A172 (cell line): ENCODE results near the gene EYA2. TPM values are rescaled to one million over a fixed set of nuclear protein-coding genes. Genes with fewer than 3 reads are reported as not detected.
A peak's percentile ranks its signal among the peaks of the same experiment; 100 is the strongest.

Experiments
- DNase-seq: peaks from one replicate; pipeline ENCODE4 v3.0.0-alpha.2; 2015; ENCODE audit warnings: low spot score
- total RNA-seq: library from RNA; depleted of rRNA; stranded (reverse); fragments of >200 nt; shearing (Covaris generic); gene quantifications from 2 replicates; pipeline ENCODE4 v1.2.3, GENCODE V29; 2014

Gene EYA2
- total RNA-seq, 1 experiment from 2014 or later = 0.47 TPM

GRCh38 chr20:47141941-47142773, 247.5 kb downstream of the EYA2 start:
- DNase-seq = no peak

- no peak for DNase-seq
Observed at GRCh38 chr20:47142774-47143170, 248.1 kb downstream of the EYA2 start.

- DNase-seq = no peak
Observed at GRCh38 chr20:47143657-47144056, 249.0 kb downstream of the EYA2 start.

- no peak for DNase-seq
Observed at GRCh38 chr20:47144463-47144862, 249.8 kb downstream of the EYA2 start.

- peak; percentile 94 for DNase-seq
Observed at GRCh38 chr20:47146686-47147085, 252.0 kb downstream of the EYA2 start.

- no peak for DNase-seq
Observed at GRCh38 chr20:47148059-47148458, 253.4 kb downstream of the EYA2 start.

- no peak for DNase-seq
Observed at GRCh38 chr20:47149939-47150338, 255.3 kb downstream of the EYA2 start.

GRCh38 chr20:47150403-47151152, 255.9 kb downstream of the EYA2 start:
- DNase-seq = peak; percentile 89

GRCh38 chr20:47152068-47152467, 257.4 kb downstream of the EYA2 start:
- DNase-seq = no peak

- no peak for DNase-seq
Observed at GRCh38 chr20:47154089-47154488, 259.4 kb downstream of the EYA2 start.

GRCh38 chr20:47156301-47157137, 261.9 kb downstream of the EYA2 start:
- no peak for DNase-seq

- DNase-seq = no peak
Observed at GRCh38 chr20:47159166-47159565, 264.5 kb downstream of the EYA2 start.

- DNase-seq = no peak
Observed at GRCh38 chr20:47160240-47160639, 265.6 kb downstream of the EYA2 start.

- DNase-seq = no peak
Observed at GRCh38 chr20:47160992-47161391, 266.3 kb downstream of the EYA2 start.

- no peak for DNase-seq
Observed at GRCh38 chr20:47161411-47161810, 266.8 kb downstream of the EYA2 start.

GRCh38 chr20:47164140-47164539, 269.5 kb downstream of the EYA2 start:
- DNase-seq = no peak

GRCh38 chr20:47165376-47165865, 270.8 kb downstream of the EYA2 start:
- DNase-seq = no peak

GRCh38 chr20:47167846-47168245, 273.2 kb downstream of the EYA2 start:
- DNase-seq = no peak

- no peak for DNase-seq
Observed at GRCh38 chr20:47172579-47172978, 277.9 kb downstream of the EYA2 start.

- no peak for DNase-seq
Observed at GRCh38 chr20:47173596-47174216, 279.1 kb downstream of the EYA2 start.

GRCh38 chr20:47174456-47175243, 280.0 kb downstream of the EYA2 start:
- DNase-seq = no peak
